Measurements from ENCODE around the gene GMDS.

DNA sequence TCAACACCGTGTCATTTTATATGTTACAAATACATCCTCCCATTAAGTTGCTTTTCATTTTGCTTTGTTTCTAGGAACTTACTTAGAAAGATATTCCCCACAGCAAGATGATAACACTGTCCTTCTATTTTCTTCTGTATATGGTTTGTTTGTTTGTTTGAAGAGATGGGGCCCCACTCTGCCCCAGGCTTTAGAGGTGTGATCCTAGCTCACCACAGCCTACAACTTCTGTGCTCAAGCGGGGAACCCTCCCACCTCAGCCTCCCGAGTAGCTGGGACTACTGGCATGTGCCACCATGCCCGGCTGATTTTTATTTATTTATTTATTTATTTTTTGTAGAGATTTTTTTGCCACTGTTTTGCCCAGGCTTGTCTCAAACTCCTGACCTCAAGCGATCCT lies 14.2 kb upstream of the GMDS start:
- TF ChIP-seq, protein P1, sequence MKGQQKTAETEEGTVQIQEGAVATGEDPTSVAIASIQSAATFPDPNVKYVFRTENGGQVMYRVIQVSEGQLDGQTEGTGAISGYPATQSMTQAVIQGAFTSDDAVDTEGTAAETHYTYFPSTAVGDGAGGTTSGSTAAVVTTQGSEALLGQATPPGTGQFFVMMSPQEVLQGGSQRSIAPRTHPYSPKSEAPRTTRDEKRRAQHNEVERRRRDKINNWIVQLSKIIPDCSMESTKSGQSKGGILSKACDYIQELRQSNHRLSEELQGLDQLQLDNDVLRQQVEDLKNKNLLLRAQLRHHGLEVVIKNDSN (CRISPR knock-in tag; IDR thresholded peaks at IDR 0.05) = no peak
- TF ChIP-seq CTCF (IDR thresholded peaks at IDR 0.05) (no peak), ZBTB21 (CRISPR knock-in tag; IDR thresholded peaks at IDR 0.05; ENCODE audit: borderline replicate concordance) (no peak), E2F4 (CRISPR knock-in tag; IDR thresholded peaks at IDR 0.05; ENCODE audit: borderline replicate concordance, low read depth) (no peak), CREB1 (CRISPR knock-in tag; IDR thresholded peaks at IDR 0.05) (no peak), IRF1 (CRISPR knock-in tag; IDR thresholded peaks at IDR 0.05) (no peak), FOXJ3 (CRISPR knock-in tag; IDR thresholded peaks at IDR 0.05; ENCODE audit: borderline replicate concordance) (no peak), ESRRA (CRISPR knock-in tag; IDR thresholded peaks at IDR 0.05; ENCODE audit: borderline replicate concordance) (no peak), E2F5 (CRISPR knock-in tag; IDR thresholded peaks at IDR 0.05) (no peak)
- TF ChIP-seq, protein P2, sequence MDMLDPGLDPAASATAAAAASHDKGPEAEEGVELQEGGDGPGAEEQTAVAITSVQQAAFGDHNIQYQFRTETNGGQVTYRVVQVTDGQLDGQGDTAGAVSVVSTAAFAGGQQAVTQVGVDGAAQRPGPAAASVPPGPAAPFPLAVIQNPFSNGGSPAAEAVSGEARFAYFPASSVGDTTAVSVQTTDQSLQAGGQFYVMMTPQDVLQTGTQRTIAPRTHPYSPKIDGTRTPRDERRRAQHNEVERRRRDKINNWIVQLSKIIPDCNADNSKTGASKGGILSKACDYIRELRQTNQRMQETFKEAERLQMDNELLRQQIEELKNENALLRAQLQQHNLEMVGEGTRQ (CRISPR knock-in tag; IDR thresholded peaks at IDR 0.05) = no peak

Data from WTC11 (cell line).